Activated CD4-positive, alpha-beta T cell treated with anti-CD3 and anti-CD28 coated beads, Interleukin-2, amount 50 U/mL, for 1 hour (primary cell): ENCODE data around the gene NEK8.
"Not testable (repeated sequence)": the region's sequence is repeated elsewhere in the genome, so short reads cannot be mapped to it uniquely, and the experiment has no call there.

ENCODE experiments used
- DNase-seq: peaks from one replicate; pipeline ENCODE4 v3.0.0-alpha.2; 2020

NEK8 gene

GRCh38 chr17:28726226-28726626, 2.4 kb upstream of the NEK8 start, which contains the start of gene TLCD1:
Gene TLCD1 (minus strand): TSS chr17:28726233. CDS start chr17:28726097, 136 bp downstream.
- peak; percentile 61 for DNase-seq

DNA sequence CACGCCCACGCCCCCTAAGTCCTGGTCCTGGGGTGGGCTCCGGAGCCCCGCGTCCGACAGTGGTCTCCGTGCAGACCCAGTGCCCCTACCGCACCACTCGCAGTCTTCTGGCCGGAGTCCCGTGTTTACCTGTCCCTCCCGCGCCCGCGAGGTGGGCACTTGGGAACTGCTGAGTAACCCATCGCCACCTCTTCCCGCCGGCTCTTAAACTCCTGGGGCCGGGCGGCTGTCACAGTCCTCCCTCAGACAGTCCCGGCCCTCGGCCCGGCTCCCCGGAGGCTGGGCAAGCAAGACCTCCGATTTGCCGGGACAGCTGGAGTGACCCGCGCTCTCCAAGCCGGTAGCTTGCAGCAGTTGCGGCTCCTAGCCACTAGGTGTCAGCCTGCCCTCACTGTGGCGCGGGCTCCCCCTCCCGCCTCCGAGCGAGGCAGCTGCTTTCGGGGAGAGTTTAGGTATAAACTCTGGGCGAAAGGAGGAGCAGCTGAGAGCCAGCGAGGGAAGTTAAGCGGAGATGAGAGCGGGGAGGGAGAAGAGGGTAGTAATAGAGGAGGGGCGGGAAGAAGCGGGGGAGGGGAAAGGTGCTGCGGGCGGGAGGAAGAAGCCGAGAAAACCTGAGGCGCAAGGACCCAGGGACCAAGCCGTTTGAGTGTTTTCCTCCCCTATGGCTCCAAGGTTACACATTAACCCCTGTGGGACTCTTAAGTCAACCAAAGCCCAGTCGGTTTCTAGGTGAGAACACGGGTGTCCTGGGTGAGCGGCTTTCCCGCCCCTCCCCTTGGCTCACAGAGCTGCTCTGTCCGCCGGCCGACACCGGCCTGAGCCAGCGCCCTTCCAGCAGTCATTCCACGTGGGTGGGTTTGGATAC, 1.7 kb upstream of the NEK8 start:
- peak; percentile 90 for DNase-seq

DNA sequence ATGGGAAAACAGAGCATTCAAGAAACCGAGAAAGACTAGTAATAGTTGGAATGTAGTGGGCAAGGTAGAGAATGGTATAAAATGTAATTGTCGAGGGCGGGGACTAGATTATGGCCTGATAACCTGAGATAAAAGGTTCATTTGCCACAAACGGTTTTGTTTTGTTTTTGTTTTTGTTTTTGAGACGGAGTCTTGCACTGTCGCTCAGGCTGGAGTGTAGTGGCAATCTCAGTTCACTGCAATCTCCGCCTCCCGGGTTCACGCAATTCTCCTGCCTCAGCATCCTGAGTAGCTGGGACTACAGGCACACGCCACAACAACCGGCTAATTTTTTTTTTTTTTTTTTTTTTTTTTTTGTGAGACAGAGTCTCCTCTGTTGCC, 1.4 kb downstream of the NEK8 start:
- DNase-seq, result no peak

DNA sequence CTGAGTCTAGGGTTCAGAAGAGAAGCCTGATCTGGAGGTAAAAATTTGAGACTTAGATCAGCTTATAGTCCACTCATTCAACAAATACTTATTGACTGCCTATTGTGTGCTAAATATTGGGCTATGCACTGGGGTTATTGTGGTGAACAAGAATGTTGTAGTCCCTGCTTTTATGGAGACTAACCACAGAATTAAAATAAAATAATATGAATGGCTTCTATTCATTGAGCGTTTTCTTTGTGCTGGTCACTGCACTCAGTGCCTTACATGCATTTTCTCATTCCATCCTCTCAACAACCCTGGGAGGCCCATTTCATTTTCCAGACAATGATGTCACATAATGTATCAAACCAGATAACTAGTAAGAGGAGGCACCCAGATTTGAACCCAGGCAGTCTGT, 4.8 kb downstream of the NEK8 start:
- DNase-seq, result no peak

DNA sequence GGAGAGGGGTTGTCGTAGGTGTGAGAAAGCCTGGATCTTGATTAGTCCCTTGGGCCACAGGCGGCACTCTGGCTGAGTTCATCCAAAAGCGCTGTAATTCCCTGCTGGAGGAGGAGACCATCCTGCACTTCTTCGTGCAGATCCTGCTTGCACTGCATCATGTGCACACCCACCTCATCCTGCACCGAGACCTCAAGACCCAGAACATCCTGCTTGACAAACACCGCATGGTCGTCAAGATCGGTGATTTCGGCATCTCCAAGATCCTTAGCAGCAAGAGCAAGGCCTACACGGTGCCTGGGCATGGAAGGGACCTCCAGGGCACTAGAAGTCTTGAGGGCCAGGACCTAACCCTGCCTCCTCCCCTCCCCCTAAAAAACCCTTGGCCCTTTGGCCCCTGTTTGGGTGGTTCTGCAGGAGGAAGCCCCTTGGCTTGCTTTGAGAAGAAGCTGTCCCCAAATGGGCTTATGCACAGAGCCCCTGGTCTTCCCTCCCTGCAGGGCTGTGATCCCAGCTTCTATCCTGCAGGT, 6.2 kb downstream of the NEK8 start:
- DNase-seq, result no peak

GRCh38 chr17:28735242-28735722, 6.7 kb downstream of the NEK8 start:
- DNase-seq, result no peak

DNA sequence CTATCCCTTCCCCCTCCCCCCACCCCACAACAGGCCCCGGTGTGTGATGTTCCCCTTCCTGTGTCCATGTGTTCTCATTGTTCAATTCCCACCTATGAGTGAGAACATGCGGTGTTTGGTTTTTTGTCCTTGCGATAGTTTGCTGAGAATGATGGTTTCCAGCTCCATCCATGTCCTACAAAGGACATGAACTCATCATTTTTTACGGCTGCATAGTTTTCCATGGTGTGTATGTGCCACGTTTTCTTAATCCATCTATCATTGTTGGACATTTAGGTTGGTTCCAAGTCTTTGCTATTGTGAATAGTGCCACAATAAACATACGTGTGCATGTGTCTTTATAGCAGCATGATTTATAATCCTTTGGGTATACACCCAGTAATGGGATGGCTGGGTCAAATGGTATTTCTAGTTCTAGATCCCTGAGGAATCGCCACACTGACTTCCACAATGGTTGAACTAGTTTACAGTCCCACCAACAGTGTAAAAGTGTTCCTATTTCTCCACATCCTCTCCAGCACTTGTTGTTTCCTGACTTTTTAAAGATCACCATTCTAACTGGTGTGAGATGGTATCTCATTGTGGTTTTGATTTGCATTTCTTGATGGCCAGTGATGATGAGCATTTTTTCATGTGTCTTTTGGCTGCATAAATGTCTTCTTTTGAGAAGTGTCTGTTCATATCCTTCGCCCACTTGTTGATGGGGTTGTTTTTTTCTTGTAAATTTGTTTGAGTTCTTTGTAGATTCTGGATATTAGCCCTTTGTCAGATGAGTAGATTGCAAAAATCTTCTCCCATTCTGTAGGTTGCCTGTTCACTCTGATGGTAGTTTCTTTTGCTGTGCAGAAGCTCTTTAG, 7.6 kb downstream of the NEK8 start:
- not testable (repeated sequence) for DNase-seq

- DNase-seq, result no peak
Observed at GRCh38 chr17:28737316-28737715, 8.7 kb downstream of the NEK8 start.

DNA sequence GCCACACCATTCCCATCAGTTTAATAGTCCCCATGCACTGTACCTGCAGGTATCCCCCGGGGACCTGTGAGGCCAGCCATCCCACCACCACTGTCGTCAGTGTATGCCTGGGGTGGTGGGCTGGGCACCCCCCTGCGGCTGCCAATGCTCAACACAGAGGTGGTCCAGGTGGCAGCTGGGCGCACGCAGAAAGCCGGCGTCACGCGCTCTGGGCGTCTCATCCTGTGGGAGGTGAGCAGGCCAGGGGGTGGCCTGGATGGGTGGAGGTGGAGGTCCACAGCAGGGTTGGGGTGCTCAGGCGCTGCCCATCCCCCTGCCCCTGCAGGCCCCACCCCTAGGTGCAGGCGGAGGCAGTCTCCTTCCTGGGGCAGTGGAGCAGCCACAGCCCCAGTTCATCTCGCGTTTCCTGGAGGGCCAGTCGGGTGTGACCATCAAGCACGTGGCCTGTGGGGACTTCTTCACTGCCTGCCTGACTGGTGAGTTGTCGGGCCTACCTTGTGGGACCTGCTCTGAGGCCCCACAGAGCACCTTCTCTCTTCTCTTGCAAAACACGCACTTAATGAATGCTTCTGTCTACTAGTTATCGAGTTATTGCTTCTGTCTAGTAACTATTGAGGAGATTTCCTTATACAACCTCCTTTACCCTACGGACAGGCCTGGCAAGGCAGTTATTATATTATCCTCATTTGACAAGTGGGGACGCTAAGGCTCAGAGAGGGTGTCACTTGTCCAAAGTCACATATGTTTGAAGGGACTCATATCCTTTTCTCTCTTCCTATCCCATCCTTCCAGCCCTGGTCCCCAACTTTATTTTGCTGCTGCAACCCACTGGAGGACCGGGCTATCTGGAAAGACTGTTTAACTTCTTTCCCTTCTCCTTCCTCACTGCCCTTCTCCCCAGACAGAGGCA, 9.4 kb downstream of the NEK8 start:
- DNase-seq, result no peak

DNA sequence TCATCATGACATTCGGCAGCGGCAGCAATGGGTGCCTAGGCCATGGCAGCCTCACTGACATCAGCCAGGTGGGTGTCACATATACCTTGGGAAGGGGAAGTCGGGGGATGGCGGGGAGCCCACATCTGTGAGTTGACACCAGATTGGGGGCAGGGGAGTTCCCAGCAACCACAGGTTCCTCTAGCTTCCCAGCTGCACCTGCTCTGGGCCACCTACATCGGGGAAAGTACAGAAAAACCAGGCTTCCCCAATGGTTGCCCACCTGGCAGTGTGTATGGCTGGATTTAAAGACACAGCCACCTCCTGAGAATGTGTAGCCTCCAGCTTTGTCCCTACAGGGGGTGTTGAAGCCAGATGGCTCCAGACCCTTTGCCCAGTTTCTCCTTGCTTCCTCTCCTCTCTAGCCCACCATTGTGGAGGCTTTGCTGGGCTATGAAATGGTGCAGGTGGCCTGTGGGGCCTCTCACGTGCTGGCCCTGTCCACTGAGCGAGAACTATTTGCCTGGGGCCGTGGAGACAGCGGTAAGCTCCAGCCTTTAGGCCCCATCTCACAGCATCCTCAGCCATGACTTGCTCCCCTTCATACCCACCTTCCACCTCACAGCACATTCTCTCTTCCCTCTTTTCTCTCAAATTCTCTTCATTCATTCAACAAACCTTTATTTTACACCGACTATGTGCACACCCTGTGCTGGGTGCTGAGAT, 10.2 kb downstream of the NEK8 start:
- peak; percentile 46 for DNase-seq

GRCh38 chr17:28740406-28741357, 12.1 kb downstream of the NEK8 start:
- no peak for DNase-seq

DNA sequence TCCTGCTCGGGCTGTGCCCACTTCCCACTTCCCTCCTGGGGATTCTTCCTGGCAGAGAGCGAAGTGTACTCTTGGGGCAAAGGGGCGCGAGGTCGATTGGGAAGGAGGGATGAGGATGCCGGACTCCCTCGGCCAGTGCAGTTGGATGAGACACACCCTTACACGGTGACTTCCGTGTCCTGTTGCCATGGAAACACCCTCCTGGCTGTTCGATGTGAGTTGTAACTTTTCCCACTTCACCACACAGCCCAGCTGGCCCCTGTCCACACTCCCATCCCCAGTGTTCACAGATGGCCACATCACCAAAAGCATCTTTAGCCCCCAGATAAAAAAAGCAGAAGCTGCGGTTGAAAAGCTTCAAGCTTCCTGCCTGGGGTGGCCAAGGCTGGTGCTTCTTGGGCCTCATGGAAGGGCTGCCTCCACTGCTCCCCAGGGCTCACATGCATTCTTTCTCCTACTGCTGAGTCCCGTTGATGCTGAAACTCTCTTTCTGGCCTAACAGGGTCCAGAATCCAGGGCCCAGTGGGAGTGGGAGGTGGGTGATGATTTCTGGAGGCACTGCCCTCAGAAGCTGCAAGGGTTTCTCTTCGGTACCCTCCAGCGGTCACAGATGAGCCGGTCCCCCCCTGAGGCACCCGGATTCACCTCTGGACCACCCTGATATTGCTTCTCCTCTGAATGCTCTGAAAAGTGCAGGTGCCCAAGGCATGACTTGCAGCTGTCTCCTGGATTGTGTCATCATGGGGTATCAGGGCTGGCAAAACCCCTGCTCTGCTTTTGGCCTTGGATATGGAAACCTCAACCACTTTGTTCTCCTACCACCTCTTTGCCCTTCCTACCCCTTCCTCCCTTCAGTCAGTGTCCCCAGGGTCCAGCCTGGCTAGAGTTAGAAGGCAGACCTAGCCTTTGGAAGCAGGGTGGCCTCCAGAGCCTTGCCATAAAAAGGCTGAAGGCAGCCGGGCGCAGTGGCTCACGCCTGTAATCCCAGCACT, 13.1 kb downstream of the NEK8 start:
- DNase-seq, result no peak

DNA sequence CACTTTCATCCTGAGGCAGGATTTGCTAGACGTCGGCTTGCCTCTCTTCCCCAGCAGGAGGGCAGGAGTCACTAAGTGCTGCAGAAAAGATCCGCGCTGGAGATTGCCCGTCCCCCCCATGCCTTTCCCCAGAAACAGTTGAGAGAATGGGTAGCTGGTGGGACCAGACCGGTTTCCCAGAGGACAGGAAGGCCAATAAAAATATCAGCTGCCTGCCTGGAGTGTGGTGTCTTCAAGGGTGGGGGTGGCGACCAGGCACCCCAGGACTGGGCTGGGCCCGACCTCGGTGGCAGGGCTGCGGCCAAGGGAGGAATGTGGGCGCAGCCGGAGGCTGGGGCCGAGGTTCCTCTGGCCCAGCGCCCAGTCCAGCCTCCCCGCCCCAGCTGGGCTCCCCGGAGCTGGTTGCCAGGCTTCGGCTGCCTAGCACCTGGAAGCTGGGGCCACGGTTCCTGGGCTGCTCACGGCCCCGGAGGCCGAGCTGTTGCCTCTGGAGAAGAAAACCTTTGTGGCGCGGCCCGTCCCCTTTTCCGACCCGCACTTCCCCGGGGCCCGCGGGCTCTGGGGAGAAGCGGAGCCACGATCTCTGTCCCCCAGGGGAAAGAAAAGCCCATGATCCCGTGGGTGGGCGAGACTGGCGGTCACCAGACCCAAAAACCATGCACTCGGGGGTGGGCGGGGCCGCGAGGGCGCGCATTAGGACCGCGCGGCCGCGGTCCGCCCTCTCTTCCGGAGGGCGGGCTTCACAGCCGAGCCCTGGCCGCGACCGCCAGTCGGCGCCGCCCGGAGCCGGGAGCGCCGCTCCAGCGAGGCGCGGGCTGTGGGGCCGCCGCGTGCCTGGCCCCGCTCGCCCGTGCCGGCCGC, 14.9 kb downstream of the NEK8 start, which contains the start of gene TRAF4:
Gene TRAF4, plus strand, starts transcription at position 769 of the 861 bp plus-strand sequence. CDS start 102 bp downstream, outside the sequence.
- DNase-seq, result peak; percentile 68

GRCh38 chr17:28744104-28744971, 15.8 kb downstream of the NEK8 start:
- peak; percentile 67 for DNase-seq

GRCh38 chr17:28744972-28745785, 16.6 kb downstream of the NEK8 start:
- DNase-seq, result no peak
